SK-MEL-5 (cell line): ENCODE results near the gene PLXNA4. TPM values are rescaled to one million over a fixed set of nuclear protein-coding genes. Genes with fewer than 3 reads are reported as not detected.

Experiments used
- DNase-seq: peaks from one replicate; pipeline ENCODE4 v3.0.0-alpha.2; 2016; ENCODE audit warnings: low read depth, low spot score
- in situ Hi-C: cut with HindIII; loops from 2 replicates; pipeline ENCODE4 v1.10.0; 2016; ENCODE audit warnings: low sequenced_read_pairs, high pct_unique_total_duplicates, low pct_unique_long_range_greater_than_20kb
- total RNA-seq: library from RNA; depleted of rRNA; stranded (reverse); fragments of >200 nt; shearing (Covaris generic); gene quantifications from 2 replicates; pipeline ENCODE4 v1.2.3, GENCODE V29; 2014

PLXNA4 gene
- total RNA-seq, 1 experiment from 2014 or later: 0.18 TPM

DNA sequence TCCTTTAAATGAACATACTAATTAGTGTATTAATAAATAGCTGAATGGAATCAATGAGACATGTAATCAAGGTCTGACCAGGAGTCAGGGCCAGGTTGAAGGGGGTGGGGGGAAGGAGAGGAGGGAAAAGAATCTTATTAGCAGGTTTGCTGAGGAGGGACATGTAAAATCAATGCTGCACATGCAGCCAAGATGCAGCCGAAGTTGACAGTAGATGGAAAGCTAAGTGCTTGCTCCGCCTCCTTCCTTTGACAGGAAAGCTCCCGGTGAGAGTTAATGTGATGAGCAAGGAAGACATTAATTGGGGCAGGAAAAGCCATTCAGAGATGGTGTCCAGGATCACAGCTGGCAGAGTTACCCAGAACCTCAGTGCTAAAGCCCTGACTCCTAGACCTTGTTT is 24.4 kb downstream of the PLXNA4 start:
- in situ Hi-C loops: no loop called here
- no peak for DNase-seq

DNA sequence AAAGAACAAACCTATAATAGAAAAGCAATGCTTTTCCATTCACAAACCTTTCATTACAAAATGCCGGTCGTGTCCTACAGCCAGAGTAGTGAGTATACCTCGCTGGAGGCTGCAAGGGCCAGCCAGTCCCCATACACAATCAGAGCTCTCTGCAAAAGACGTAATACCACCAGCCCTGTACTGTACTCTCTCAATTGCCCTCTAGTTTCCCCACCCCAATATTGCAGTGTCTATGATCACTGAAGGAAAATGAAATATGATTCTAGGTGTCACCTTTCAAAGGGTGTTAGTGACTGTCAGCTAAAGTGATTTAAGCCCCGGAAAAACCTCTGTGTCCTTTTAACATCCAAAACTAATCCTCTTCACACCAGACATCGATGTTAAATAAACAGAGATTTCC is 24.8 kb downstream of the PLXNA4 start:
- no peak for DNase-seq

GRCh38 chr7:132548489-132549078 is 27.7 kb downstream of the PLXNA4 start:
- in situ Hi-C loops: no loop called here
- no peak for DNase-seq

More for the DNA sequence above, 24.8 kb downstream of the PLXNA4 start:
- in situ Hi-C loops: no loop called here

- in situ Hi-C loops: no loop called here
- DNase-seq: peak; percentile 89
Observed at GRCh38 chr7:132547821-132548220, 28.4 kb downstream of the PLXNA4 start.

- DNase-seq: no peak
- in situ Hi-C loops: no loop called here
Observed at GRCh38 chr7:132546366-132547127, 29.7 kb downstream of the PLXNA4 start.

DNA sequence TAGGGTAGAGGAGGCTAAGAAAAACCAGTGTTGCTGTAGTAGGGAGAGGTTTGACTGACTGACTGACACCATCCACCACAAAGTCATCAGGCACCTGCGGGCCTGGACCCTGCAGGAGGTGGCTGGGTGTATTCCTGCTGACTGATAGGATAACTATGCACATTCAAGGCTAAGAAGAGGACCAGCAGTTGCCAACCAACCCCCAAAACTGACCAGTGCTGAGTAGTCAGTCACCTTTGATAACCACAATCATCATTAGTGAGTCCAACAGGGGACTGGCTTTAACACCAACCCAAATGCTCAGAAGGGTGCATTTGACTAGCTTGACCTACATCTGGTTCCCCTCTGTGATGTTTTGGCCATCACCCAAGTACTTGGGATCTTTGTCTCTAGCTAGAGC is 30.5 kb downstream of the PLXNA4 start:
- in situ Hi-C loops: no loop called here
- no peak for DNase-seq

GRCh38 chr7:132544999-132545398 is 31.3 kb downstream of the PLXNA4 start:
- no peak for DNase-seq
- in situ Hi-C loops: no loop called here

GRCh38 chr7:132544025-132544424 is 32.2 kb downstream of the PLXNA4 start:
- in situ Hi-C loops: no loop called here

DNA sequence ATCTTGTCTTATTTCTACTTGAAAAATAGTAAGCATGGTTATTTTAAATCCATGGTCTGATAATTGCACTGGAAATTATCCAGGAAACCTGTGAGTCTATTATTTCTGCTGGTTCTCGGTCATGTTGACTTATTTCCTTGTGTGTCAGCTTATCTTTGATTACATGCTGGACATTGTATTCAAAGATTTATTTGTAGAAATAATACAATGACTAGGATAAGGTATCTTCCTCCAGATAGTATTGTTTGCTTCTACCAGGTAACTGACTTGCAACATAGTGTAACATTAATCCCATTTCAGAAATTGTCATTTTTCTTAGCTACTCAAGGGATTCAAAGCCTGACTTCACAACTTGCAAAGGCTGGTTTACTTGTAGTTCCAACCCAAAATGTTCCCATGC is 33.4 kb downstream of the PLXNA4 start:
- DNase-seq: no peak
- in situ Hi-C loops: no loop called here

More at GRCh38 chr7:132544025-132544424, 32.2 kb downstream of the PLXNA4 start:
- DNase-seq: no peak

DNA sequence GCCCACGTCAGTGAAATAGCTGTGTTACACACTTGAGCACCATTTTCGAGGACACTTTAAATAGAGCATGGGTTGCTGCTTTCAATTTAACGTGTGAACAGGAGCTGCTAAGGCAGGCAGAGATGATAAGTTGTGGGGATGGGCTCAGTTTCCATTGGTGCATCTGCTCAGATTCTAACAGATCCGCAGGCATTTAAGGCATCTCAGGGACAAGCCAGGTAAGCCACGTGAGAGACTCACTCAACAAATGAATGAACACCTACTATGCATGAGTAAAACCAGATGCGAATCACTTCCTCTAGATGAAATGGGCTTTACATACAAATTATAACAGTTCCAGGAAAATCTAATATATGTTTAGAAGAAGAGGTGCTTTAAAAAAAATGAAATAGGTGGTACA is 34.6 kb downstream of the PLXNA4 start:
- in situ Hi-C loops: no loop called here
- DNase-seq: no peak

DNA sequence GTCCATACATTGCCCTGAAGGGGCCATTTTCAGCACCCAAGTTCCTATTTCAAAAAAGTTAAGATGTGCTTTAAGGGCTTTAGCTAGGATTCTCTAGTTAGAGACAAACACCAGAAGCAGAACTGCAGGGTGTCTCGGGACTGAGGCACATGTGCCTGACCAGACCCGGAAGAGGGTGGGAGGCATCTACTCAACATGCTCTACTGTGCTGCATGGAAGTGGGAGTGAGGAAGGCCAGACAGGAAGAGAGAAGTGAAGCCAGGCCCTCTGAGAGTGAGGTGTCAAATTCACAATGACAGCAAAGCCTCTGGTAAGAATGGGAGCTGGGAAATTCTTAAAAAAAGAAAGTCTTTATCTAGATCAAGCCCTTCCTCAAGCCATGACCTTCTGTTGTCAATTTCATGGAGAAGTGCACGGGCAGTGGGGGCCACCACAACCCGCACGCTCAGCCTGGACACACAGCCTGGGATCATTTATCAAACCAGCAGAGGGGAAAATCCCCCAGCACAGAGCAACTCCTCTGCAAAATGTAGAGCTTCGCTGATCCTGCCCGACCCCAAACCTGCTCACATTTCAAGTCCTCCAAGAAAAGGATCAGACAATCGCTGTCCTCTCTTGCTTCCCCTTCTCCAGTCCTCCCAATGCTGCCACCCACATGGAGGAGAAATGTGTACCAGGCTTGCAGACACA is 38.7 kb downstream of the PLXNA4 start:
- in situ Hi-C loops: no loop called here
- no peak for DNase-seq

- DNase-seq: no peak
- in situ Hi-C loops: no loop called here
Observed at GRCh38 chr7:132536654-132537395, 39.4 kb downstream of the PLXNA4 start.

- DNase-seq: no peak
- in situ Hi-C loops: no loop called here
Observed at GRCh38 chr7:132533916-132534315, 42.4 kb downstream of the PLXNA4 start.

DNA sequence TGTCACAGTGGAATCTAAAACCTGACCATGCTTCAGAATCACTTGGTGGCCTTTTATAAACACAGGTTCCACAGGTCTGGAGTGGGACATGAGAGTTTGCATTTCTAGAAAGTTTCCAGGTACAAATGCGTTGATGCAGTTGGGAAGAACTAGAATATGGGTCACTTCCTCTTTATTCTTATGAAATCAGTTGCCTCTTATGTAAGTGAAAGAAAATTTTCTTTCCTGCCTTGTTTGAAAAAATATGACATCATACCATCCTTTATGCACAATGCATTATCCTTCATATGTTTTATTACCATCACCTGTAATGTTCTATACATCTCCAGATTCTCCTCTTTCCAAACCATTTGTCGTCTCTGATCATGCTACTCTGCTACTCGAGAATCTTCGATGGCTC is 44.0 kb downstream of the PLXNA4 start:
- in situ Hi-C loops: no loop called here
- no peak for DNase-seq

DNA sequence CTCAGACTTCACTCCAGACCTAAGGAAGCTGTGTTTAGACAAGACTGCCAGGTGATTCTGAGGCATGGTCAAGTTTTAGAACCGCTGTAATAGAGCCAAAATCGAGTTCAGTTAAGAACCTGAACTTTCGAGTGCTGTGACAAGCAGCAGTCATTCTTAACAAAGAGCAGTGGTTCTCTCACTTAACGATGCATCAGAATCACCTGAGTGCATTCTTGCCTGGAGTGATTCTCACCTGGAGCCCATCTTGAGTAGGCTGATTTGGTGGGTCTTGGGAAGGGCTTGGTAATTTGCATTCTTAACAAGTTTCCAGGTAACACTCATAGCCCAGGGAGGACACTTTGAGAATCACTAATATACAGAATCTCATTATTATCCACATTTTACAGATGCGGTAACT is 44.7 kb downstream of the PLXNA4 start:
- no peak for DNase-seq
- in situ Hi-C loops: no loop called here

- in situ Hi-C loops: no loop called here
- no peak for DNase-seq
Observed at GRCh38 chr7:132528695-132529094, 47.6 kb downstream of the PLXNA4 start.

GRCh38 chr7:132527467-132528410 is 48.5 kb downstream of the PLXNA4 start:
- no peak for DNase-seq

More at GRCh38 chr7:132527467-132528410, 48.5 kb downstream of the PLXNA4 start:
- in situ Hi-C loops: no loop called here
